ENCODE data around the gene LYZL1.

GRCh38 chr10:29287635-29288034, 1.2 kb upstream of the LYZL1 start:
- no peak for TF ChIP-seq GABPB1 (CRISPR knock-in tag; IDR thresholded peaks at IDR 0.05)
- TF ChIP-seq CTCF (IDR thresholded peaks at IDR 0.05), result no peak
- no peak for TF ChIP-seq IRF2 (CRISPR knock-in tag; IDR thresholded peaks at IDR 0.05; ENCODE audit: borderline replicate concordance, low read depth)
